ENCODE results near the gene SMYD5. TPM values are rescaled to one million over a fixed set of nuclear protein-coding genes. Genes with fewer than 3 reads are reported as not detected.
A peak's percentile ranks its signal among the peaks of the same experiment; 100 is the strongest.
"Not testable (repeated sequence)": the region's sequence is repeated elsewhere in the genome, so short reads cannot be mapped to it uniquely, and the experiment has no call there.

The SMYD5 gene
- 10 to 100 TPM in 3 of 6 experiments, 1 to 10 TPM in 3; 5.3 to 12.2 (median 9.4) TPM for total RNA-seq
- long read RNA-seq, result 0 reads

GRCh38 chr2:73214120-73215035, at the start of gene SMYD5:
SMYD5 (plus strand) TSS chr2:73214245; CDS start chr2:73214267, 22 bp downstream.
- Histone ChIP-seq H3K27ac (peak within 1 kb of the TSS; percentile 24 to 74 (median 26)), H3K4me3 (peak within 1 kb of the TSS; percentile 80 to 91 (median 87)), H3K9me3 (no peaks in the 10 kb centered on the region), H3K36me3 (no peaks in the 10 kb centered on the region), H3K27me3 (no peaks in the 10 kb centered on the region), H3K4me1 (no peaks in the 10 kb centered on the region)
- intact Hi-C loops (cut with DNase I), result no loop called here
- peak; percentile 52 for TF ChIP-seq POLR2A (IDR thresholded peaks at IDR 0.05)
- TF ChIP-seq CTCF (IDR thresholded peaks at IDR 0.05), result no peak
- under 1% methylated on average over 32 of the region's 64 CpGs for WGBS (ENCODE audit: insufficient coverage, low coverage, low lambda C conversion rate, missing lambda C conversion rate)
- DNase-seq, result peak; percentile 88 to 89 (median 89)
- peak; percentile 96 for ATAC-seq

GRCh38 chr2:73165978-73166377, 48.1 kb upstream of the SMYD5 start:
- H3K4me3 ChIP-seq; ATAC-seq; H3K27me3 ChIP-seq; H3K36me3 ChIP-seq; intact Hi-C loops (cut with DNase I); H3K9me3 ChIP-seq; H3K27ac ChIP-seq; DNase-seq; H3K4me1 ChIP-seq: not testable (repeated sequence)
- WGBS (ENCODE audit: insufficient coverage, low coverage, low lambda C conversion rate, missing lambda C conversion rate), result 58% methylated on average over 6 of the region's 11 CpGs

- ATAC-seq, result peak; percentile 34 to 70 (median 50)
- no CpG with 5 or more reads among the region's 8 CpGs for WGBS (ENCODE audit: insufficient coverage, low coverage, low lambda C conversion rate, missing lambda C conversion rate)
Observed at GRCh38 chr2:73166813-73167212, 47.2 kb upstream of the SMYD5 start.

GRCh38 chr2:73168348-73168747, 45.7 kb upstream of the SMYD5 start:
- H3K4me1 ChIP-seq; intact Hi-C loops (cut with DNase I); H3K27ac ChIP-seq; H3K36me3 ChIP-seq; H3K9me3 ChIP-seq; H3K4me3 ChIP-seq; H3K27me3 ChIP-seq; DNase-seq; ATAC-seq: not testable (repeated sequence)

More at GRCh38 chr2:73166813-73167212, 47.2 kb upstream of the SMYD5 start:
- H3K4me3 ChIP-seq; intact Hi-C loops (cut with DNase I); H3K9me3 ChIP-seq; DNase-seq; H3K27me3 ChIP-seq; H3K27ac ChIP-seq; H3K4me1 ChIP-seq; H3K36me3 ChIP-seq: not testable (repeated sequence)

- not testable (repeated sequence) for H3K27me3 ChIP-seq, H3K27ac ChIP-seq, ATAC-seq, H3K4me3 ChIP-seq, H3K4me1 ChIP-seq, DNase-seq, H3K36me3 ChIP-seq, H3K9me3 ChIP-seq
- WGBS (ENCODE audit: insufficient coverage, low coverage, low lambda C conversion rate, missing lambda C conversion rate), result no CpG with 5 or more reads among the region's 7 CpGs
- intact Hi-C loops (cut with DNase I), result loop anchor here (10.0 kb wide), 1 partner anchor 276 kb away; no protein-coding TSS in a partner anchor
Observed at GRCh38 chr2:73170341-73170740, 43.7 kb upstream of the SMYD5 start.

- ATAC-seq, result no peak
- H3K27ac ChIP-seq, result no peak overlapping the region
Observed at GRCh38 chr2:73172963-73173362, 41.1 kb upstream of the SMYD5 start.

GRCh38 chr2:73173781-73174180, 40.3 kb upstream of the SMYD5 start:
- Histone ChIP-seq H3K9me3 (no peaks in the 10 kb centered on the region), H3K27ac (no peak overlapping the region), H3K36me3 (no peaks in the 10 kb centered on the region), H3K4me3 (no peak overlapping the region), H3K4me1 (peaks cover 0 to 17% (median 2%) of the 10 kb centered on the region in 4 donors), H3K27me3 (no peaks in the 10 kb centered on the region)
- ATAC-seq (no peak), DNase-seq (no peak)
- TF ChIP-seq POLR2A (IDR thresholded peaks at IDR 0.05), result no peak
- TF ChIP-seq CTCF (IDR thresholded peaks at IDR 0.05), result no peak
- 91% methylated on average over 7 of the region's 7 CpGs for WGBS (ENCODE audit: insufficient coverage, low coverage, low lambda C conversion rate, missing lambda C conversion rate)
- intact Hi-C loops (cut with DNase I), result loop anchor here (10.0 kb wide), 1 partner anchor 279 kb away; no protein-coding TSS in a partner anchor

More at GRCh38 chr2:73172963-73173362, 41.1 kb upstream of the SMYD5 start:
- Histone ChIP-seq H3K4me3 (no peak overlapping the region), H3K27me3 (no peaks in the 10 kb centered on the region), H3K9me3 (no peaks in the 10 kb centered on the region), H3K4me1 (peaks cover 0 to 17% (median 2%) of the 10 kb centered on the region in 4 donors), H3K36me3 (no peaks in the 10 kb centered on the region)
- TF ChIP-seq POLR2A (IDR thresholded peaks at IDR 0.05), result no peak
- no peak for DNase-seq
- intact Hi-C loops (cut with DNase I), result loop anchor here (10.0 kb wide), 1 partner anchor 278 kb away; no protein-coding TSS in a partner anchor
- 88% methylated on average over 6 of the region's 6 CpGs for WGBS (ENCODE audit: insufficient coverage, low coverage, low lambda C conversion rate, missing lambda C conversion rate)

Measured in right lobe of liver (tissue), 6 donors.